HEK293 (cell line): ENCODE results near the gene GABRB2.

Source experiments
- CTCF ChIP-seq: fragments of 450-650 bp; formaldehyde crosslinking; IDR thresholded peaks from 2 replicates; pipeline ENCODE4 v1.5.1; 2016; ENCODE audit warnings: missing biosample characterization, missing genetic modification characterization
- FEZF1 ChIP-seq: fragments of 450-650 bp; formaldehyde crosslinking; IDR thresholded peaks from 2 replicates; pipeline ENCODE4 v1.5.1; 2016; ENCODE audit warnings: missing biosample characterization, missing genetic modification characterization
- SP7 ChIP-seq: fragments of 450-650 bp; formaldehyde crosslinking; IDR thresholded peaks from 2 replicates; pipeline ENCODE4 v1.5.1; 2016; ENCODE audit warnings: missing biosample characterization, missing genetic modification characterization
- YY1 ChIP-seq: fragments of 450-650 bp; formaldehyde crosslinking; IDR thresholded peaks from 2 replicates; pipeline ENCODE4 v1.5.1; 2018; ENCODE audit warnings: missing biosample characterization, missing genetic modification characterization
- ZNF274 ChIP-seq, 2 experiments: fragments of 200-500 bp in 1 of 2; fragments of 450-650 bp in 1 of 2; sonication (Bioruptor generic) in 1 of 2; formaldehyde crosslinking in 1 of 2; IDR thresholded peaks; 2 replicates each; pipeline versions ENCODE4 v1.5.1 to v1.6.1; 2014 to 2016; ENCODE audit warnings: borderline replicate concordance in 1 of 2, inconsistent platforms in 1 of 2, low read length in 1 of 2, missing biosample characterization in 1 of 2, missing genetic modification characterization in 1 of 2
- TF ChIP-seq, protein P1 (sequence below): fragments of 450-650 bp; formaldehyde crosslinking; IDR thresholded peaks from 2 replicates; pipeline ENCODE4 v1.5.1; 2017; ENCODE audit warnings: missing biosample characterization, missing genetic modification characterization
- TF ChIP-seq, protein P2 (sequence below): fragments of 450-650 bp; formaldehyde crosslinking; IDR thresholded peaks from 2 replicates; pipeline ENCODE4 v1.5.1; 2017; ENCODE audit warnings: missing biosample characterization, missing genetic modification characterization

GRCh38 chr5:161507591-161507990, 38.9 kb downstream of the GABRB2 start:
- TF ChIP-seq YY1, result no peak
- TF ChIP-seq SP7 (tag by site-specific recombination), result no peak
- no peak for TF ChIP-seq ZNF274 (IDR thresholded peaks at IDR 0.05; ENCODE audit: low read length)
- TF ChIP-seq ZNF274 (tag by site-specific recombination; IDR thresholded peaks at IDR 0.05; ENCODE audit: borderline replicate concordance), result no peak
- TF ChIP-seq, protein P1, sequence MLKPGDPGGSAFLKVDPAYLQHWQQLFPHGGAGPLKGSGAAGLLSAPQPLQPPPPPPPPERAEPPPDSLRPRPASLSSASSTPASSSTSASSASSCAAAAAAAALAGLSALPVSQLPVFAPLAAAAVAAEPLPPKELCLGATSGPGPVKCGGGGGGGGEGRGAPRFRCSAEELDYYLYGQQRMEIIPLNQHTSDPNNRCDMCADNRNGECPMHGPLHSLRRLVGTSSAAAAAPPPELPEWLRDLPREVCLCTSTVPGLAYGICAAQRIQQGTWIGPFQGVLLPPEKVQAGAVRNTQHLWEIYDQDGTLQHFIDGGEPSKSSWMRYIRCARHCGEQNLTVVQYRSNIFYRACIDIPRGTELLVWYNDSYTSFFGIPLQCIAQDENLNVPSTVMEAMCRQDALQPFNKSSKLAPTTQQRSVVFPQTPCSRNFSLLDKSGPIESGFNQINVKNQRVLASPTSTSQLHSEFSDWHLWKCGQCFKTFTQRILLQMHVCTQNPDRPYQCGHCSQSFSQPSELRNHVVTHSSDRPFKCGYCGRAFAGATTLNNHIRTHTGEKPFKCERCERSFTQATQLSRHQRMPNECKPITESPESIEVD (tag by site-specific recombination), result no peak
- no peak for TF ChIP-seq FEZF1
- no peak for TF ChIP-seq CTCF (tag by site-specific recombination)
- TF ChIP-seq, protein P2, sequence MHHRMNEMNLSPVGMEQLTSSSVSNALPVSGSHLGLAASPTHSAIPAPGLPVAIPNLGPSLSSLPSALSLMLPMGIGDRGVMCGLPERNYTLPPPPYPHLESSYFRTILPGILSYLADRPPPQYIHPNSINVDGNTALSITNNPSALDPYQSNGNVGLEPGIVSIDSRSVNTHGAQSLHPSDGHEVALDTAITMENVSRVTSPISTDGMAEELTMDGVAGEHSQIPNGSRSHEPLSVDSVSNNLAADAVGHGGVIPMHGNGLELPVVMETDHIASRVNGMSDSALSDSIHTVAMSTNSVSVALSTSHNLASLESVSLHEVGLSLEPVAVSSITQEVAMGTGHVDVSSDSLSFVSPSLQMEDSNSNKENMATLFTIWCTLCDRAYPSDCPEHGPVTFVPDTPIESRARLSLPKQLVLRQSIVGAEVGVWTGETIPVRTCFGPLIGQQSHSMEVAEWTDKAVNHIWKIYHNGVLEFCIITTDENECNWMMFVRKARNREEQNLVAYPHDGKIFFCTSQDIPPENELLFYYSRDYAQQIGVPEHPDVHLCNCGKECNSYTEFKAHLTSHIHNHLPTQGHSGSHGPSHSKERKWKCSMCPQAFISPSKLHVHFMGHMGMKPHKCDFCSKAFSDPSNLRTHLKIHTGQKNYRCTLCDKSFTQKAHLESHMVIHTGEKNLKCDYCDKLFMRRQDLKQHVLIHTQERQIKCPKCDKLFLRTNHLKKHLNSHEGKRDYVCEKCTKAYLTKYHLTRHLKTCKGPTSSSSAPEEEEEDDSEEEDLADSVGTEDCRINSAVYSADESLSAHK (tag by site-specific recombination), result no peak
